IPS DF 6.9 (cell line): ENCODE results near the gene ZSWIM3.
A peak's percentile ranks its signal among the peaks of the same experiment; 100 is the strongest.
"Not testable (repeated sequence)": the region's sequence is repeated elsewhere in the genome, so short reads cannot be mapped to it uniquely, and the experiment has no call there.

Experiments used
- DNase-seq: peaks from one replicate; pipeline ENCODE4 v3.0.0-alpha.2; 2013; ENCODE audit warnings: low read depth, low spot score
- H3K27ac ChIP-seq: one replicate; pipeline ENCODE4 v1.5.1; 2013; ENCODE audit warnings: low read length, control low read depth
- H3K27me3 ChIP-seq: 2 replicates; pipeline ENCODE4 v1.6.1; 2013; ENCODE audit warnings: mild to moderate bottlenecking, low read length; ENCODE audit not compliant: control insufficient read depth, insufficient read depth
- H3K36me3 ChIP-seq: 2 replicates; pipeline ENCODE4 v1.6.1; 2013; ENCODE audit warnings: low read length; ENCODE audit not compliant: control insufficient read depth, insufficient read depth
- H3K4me1 ChIP-seq: 2 replicates; pipeline ENCODE4 v1.6.1; 2013; ENCODE audit warnings: low read length; ENCODE audit not compliant: control insufficient read depth, insufficient read depth
- H3K4me3 ChIP-seq: 2 replicates; pipeline ENCODE4 v1.5.1; 2013; ENCODE audit warnings: mild to moderate bottlenecking, low read length
- H3K9me3 ChIP-seq: 2 replicates; pipeline ENCODE4 v1.6.1; 2013; ENCODE audit warnings: low read length, inconsistent platforms; ENCODE audit not compliant: control insufficient read depth, insufficient read depth
- WGBS: extraction: QIAGEN DNeasy Blood & Tissue Kit; methylation state at CpG from one replicate; pipeline ENCODE4 v1.1.7; 2013; ENCODE audit warnings: mixed read lengths, missing lambda C conversion rate; ENCODE audit not compliant: insufficient read length, insufficient coverage; 5-methylcytosine and 5-hydroxymethylcytosine counted together

ZSWIM3 gene

GRCh38 chr20:45819466-45819865 lies 37.9 kb upstream of the ZSWIM3 start:
- Histone ChIP-seq H3K27ac (no peak overlapping the region), H3K9me3 (no peaks in the 10 kb centered on the region), H3K27me3 (no peaks in the 10 kb centered on the region; the same call in 1 of the 2 replicates), H3K4me3 (no peak overlapping the region), H3K36me3 (peaks cover 13% of the 10 kb centered on the region), H3K4me1 (peaks cover 2% of the 10 kb centered on the region; the same call in 1 of the 2 replicates)
- no peak for DNase-seq
- WGBS = no CpG with 5 or more reads among the region's 4 CpGs

- Histone ChIP-seq H3K4me1 (peaks cover 2% of the 10 kb centered on the region; the same call in 1 of the 2 replicates), H3K9me3 (no peaks in the 10 kb centered on the region), H3K27ac (no peak overlapping the region), H3K4me3 (no peak overlapping the region), H3K27me3 (no peaks in the 10 kb centered on the region; the same call in 1 of the 2 replicates), H3K36me3 (no peaks in the 10 kb centered on the region; the same call in 1 of the 2 replicates)
- WGBS = no CpG with 5 or more reads among the region's 2 CpGs
- no peak for DNase-seq
These were observed 35.5 kb upstream of the ZSWIM3 start for GRCh38 chr20:45821947-45822346.

GRCh38 chr20:45822857-45823256 lies 34.6 kb upstream of the ZSWIM3 start:
- no CpG with 5 or more reads among the region's 24 CpGs for WGBS
- peaks cover 2% of the 10 kb centered on the region; the same call in 1 of the 2 replicates for H3K4me1 ChIP-seq
- DNase-seq = no peak
- H3K27ac ChIP-seq = no peak overlapping the region
- H3K4me3 ChIP-seq = no peak overlapping the region
- no peaks in the 10 kb centered on the region for H3K9me3 ChIP-seq
- no peaks in the 10 kb centered on the region; the same call in 1 of the 2 replicates for H3K36me3 ChIP-seq
- H3K27me3 ChIP-seq = no peaks in the 10 kb centered on the region; the same call in 1 of the 2 replicates

DNA sequence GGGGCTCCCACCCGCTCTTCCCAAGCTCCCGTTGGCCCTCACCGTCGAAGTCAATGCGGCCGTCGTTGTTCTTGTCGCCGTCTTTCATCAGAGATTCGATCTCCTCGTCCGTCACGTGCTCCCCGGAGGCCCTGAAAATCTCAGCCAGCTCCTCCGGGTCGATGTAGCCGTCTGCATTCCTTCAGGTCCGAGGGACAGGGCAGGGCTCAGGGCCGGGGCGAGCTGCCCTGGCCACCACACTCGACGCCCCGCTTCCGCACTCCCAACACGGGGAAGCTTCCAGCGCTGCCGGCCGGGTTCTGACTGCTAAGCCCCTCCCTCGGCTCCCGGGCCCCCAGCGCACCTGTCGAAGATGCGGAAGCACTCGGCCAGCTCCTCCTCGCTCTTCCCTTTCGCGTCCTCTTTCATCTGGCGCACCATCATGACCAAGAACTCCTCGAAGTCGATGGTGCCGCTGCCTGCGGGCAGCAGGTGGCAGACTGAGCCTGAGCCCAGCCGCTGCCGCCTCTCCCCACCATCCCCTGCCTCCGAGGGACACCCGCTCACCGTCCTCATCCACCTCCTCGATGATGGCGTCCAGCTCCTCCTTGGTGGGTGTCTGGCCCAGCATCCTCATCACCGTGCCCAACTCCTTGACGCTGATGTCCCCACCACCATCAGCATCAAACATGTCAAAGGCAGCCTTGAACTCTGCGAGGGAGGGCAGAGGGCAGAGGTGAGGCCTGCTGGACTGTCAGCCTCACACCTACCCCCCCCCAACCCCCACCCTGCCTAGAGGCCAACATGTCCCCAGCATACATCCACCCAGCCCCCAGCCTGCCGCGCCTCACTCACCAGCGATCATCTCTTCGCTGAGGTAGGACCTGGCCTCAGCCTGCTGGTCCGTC lies 33.2 kb upstream of the ZSWIM3 start:
- WGBS = no CpG with 5 or more reads among the region's 57 CpGs
- Histone ChIP-seq H3K4me3 (peak overlapping the region; percentile 3; the same call in 1 of the 2 replicates), H3K9me3 (no peaks in the 10 kb centered on the region), H3K27ac (no peak overlapping the region), H3K27me3 (no peaks in the 10 kb centered on the region; the same call in 1 of the 2 replicates), H3K36me3 (no peaks in the 10 kb centered on the region; the same call in 1 of the 2 replicates), H3K4me1 (peaks cover 2% of the 10 kb centered on the region; the same call in 1 of the 2 replicates)
- peak; percentile 58 for DNase-seq

- H3K4me1 ChIP-seq = peaks cover 2% of the 10 kb centered on the region; the same call in 1 of the 2 replicates
- H3K27me3 ChIP-seq = no peaks in the 10 kb centered on the region; the same call in 1 of the 2 replicates
- H3K9me3 ChIP-seq = no peaks in the 10 kb centered on the region
- H3K27ac ChIP-seq = no peak overlapping the region
- H3K4me3 ChIP-seq = no peak overlapping the region
- DNase-seq = no peak
- no CpG with 5 or more reads among the region's 6 CpGs for WGBS
- H3K36me3 ChIP-seq = no peaks in the 10 kb centered on the region; the same call in 1 of the 2 replicates
These were observed 30.9 kb upstream of the ZSWIM3 start for GRCh38 chr20:45826381-45827019.

- no CpG with 5 or more reads among the region's 8 CpGs for WGBS
- no peak for DNase-seq
- no peak within 1 kb of the TSS for H3K27ac ChIP-seq
- no peaks in the 10 kb centered on the region for H3K9me3 ChIP-seq
- H3K36me3 ChIP-seq = no peaks in the 10 kb centered on the region; the same call in 1 of the 2 replicates
- H3K27me3 ChIP-seq = no peaks in the 10 kb centered on the region; the same call in 1 of the 2 replicates
- peaks cover 2% of the 10 kb centered on the region; the same call in 1 of the 2 replicates for H3K4me1 ChIP-seq
- no peak within 1 kb of the TSS for H3K4me3 ChIP-seq
These were observed 30.3 kb upstream of the ZSWIM3 start, which contains the start of gene TNNC2 for GRCh38 chr20:45827030-45827652. TSS of gene TNNC2 (minus strand) at chr20:45827312. CDS start at chr20:45827248, 64 bp downstream.

GRCh38 chr20:45827712-45828111 lies 29.7 kb upstream of the ZSWIM3 start:
- peaks cover 2% of the 10 kb centered on the region; the same call in 1 of the 2 replicates for H3K4me1 ChIP-seq
- no peak overlapping the region for H3K4me3 ChIP-seq
- no peak overlapping the region for H3K27ac ChIP-seq
- no peaks in the 10 kb centered on the region; the same call in 1 of the 2 replicates for H3K27me3 ChIP-seq
- H3K9me3 ChIP-seq = no peaks in the 10 kb centered on the region
- WGBS = no CpG with 5 or more reads among the region's 6 CpGs
- DNase-seq = no peak
- no peaks in the 10 kb centered on the region; the same call in 1 of the 2 replicates for H3K36me3 ChIP-seq

GRCh38 chr20:45828589-45828988 lies 28.8 kb upstream of the ZSWIM3 start:
- no CpG with 5 or more reads among the region's 2 CpGs for WGBS
- Histone ChIP-seq H3K27ac (no peak overlapping the region), H3K36me3 (no peaks in the 10 kb centered on the region), H3K27me3 (no peaks in the 10 kb centered on the region), H3K4me3 (no peak overlapping the region), H3K4me1 (peaks cover 4% of the 10 kb centered on the region; the same call in 1 of the 2 replicates), H3K9me3 (no peaks in the 10 kb centered on the region)
- DNase-seq = no peak

GRCh38 chr20:45829673-45830106 lies 27.7 kb upstream of the ZSWIM3 start:
- H3K27ac ChIP-seq, H3K27me3 ChIP-seq, H3K36me3 ChIP-seq, DNase-seq, H3K4me3 ChIP-seq, H3K4me1 ChIP-seq, H3K9me3 ChIP-seq: not testable (repeated sequence)
- WGBS = no CpG with 5 or more reads among the region's 4 CpGs

DNA sequence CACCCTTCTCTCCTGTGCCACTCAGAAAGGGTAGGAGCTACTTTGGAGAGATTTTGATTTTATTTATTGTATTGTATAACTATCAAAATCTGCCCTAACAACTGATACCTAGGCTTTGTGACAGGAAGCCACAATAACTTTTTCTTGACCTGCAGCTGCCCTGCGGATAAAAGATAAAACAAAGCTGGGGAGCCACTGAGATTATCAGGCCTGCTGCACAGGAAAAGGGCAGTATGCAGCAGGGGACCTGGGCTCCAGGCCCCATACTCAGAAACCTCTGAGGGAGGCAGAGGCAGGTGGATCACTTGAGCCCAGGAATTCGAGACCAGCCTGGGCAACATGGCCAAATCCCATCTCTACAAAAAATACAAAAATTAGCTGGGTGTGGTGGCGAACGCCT lies 24.8 kb upstream of the ZSWIM3 start:
- H3K27ac ChIP-seq = no peak overlapping the region
- H3K36me3 ChIP-seq = no peaks in the 10 kb centered on the region
- WGBS = no CpG with 5 or more reads among the region's 4 CpGs
- peaks cover 4% of the 10 kb centered on the region; the same call in 1 of the 2 replicates for H3K4me1 ChIP-seq
- H3K9me3 ChIP-seq = no peaks in the 10 kb centered on the region
- no peaks in the 10 kb centered on the region for H3K27me3 ChIP-seq
- no peak overlapping the region for H3K4me3 ChIP-seq
- DNase-seq = no peak
